Hematopoietic multipotent progenitor cell treated with erythropoietin and hydrocortisone succinate and interleukin-3 and kit ligand, for 6 days (in vitro differentiated cells): ENCODE data around the gene ONECUT3.

Experiments used
- DNase-seq: peaks from one replicate; pipeline ENCODE4 v3.0.0-alpha.2; 2015

The ONECUT3 gene

GRCh38 chr19:1799695-1800342 is 46.5 kb downstream of the ONECUT3 start:
- no peak for DNase-seq

- DNase-seq = no peak
Measured at GRCh38 chr19:1804858-1805257, 51.6 kb downstream of the ONECUT3 start.

- no peak for DNase-seq
Measured at GRCh38 chr19:1805401-1806183, 52.3 kb downstream of the ONECUT3 start.

- no peak for DNase-seq
Measured at GRCh38 chr19:1806184-1807029, 53.1 kb downstream of the ONECUT3 start.

- DNase-seq = no peak
Measured at GRCh38 chr19:1807030-1807694, 53.9 kb downstream of the ONECUT3 start.

GRCh38 chr19:1807695-1808394 is 54.5 kb downstream of the ONECUT3 start:
- DNase-seq = no peak

- no peak for DNase-seq
Measured at GRCh38 chr19:1808395-1808731, 55.1 kb downstream of the ONECUT3 start.

- DNase-seq = no peak
Measured at GRCh38 chr19:1809678-1810077, 56.4 kb downstream of the ONECUT3 start.

GRCh38 chr19:1810439-1811160 is 57.3 kb downstream of the ONECUT3 start:
- no peak for DNase-seq

GRCh38 chr19:1811472-1811894 is 58.2 kb downstream of the ONECUT3 start:
- DNase-seq = peak; percentile 79

- no peak for DNase-seq
Measured at GRCh38 chr19:1811942-1812425, 58.7 kb downstream of the ONECUT3 start, which contains the start of gene ATP8B3. ATP8B3 (minus strand) TSS chr19:1812276; CDS start chr19:1811736, 540 bp downstream.

- DNase-seq = peak; percentile 100
Measured at GRCh38 chr19:1812426-1813191, 59.3 kb downstream of the ONECUT3 start.

- no peak for DNase-seq
Measured at GRCh38 chr19:1813192-1814182, 60.2 kb downstream of the ONECUT3 start.

GRCh38 chr19:1814391-1814790 is 61.1 kb downstream of the ONECUT3 start:
- no peak for DNase-seq

GRCh38 chr19:1814833-1815604 is 61.7 kb downstream of the ONECUT3 start:
- no peak for DNase-seq

- DNase-seq = no peak
Measured at GRCh38 chr19:1815605-1816529, 62.6 kb downstream of the ONECUT3 start.
